C1 segment of cervical spinal cord (tissue), 14 donors: ENCODE results near the gene TTI1.

ENCODE experiments used
- DNase-seq, 14 donors: peaks; one replicate each; lab custom pipeline; 2025; lab: John Stamatoyannopoulos, UW

TTI1 gene

DNA sequence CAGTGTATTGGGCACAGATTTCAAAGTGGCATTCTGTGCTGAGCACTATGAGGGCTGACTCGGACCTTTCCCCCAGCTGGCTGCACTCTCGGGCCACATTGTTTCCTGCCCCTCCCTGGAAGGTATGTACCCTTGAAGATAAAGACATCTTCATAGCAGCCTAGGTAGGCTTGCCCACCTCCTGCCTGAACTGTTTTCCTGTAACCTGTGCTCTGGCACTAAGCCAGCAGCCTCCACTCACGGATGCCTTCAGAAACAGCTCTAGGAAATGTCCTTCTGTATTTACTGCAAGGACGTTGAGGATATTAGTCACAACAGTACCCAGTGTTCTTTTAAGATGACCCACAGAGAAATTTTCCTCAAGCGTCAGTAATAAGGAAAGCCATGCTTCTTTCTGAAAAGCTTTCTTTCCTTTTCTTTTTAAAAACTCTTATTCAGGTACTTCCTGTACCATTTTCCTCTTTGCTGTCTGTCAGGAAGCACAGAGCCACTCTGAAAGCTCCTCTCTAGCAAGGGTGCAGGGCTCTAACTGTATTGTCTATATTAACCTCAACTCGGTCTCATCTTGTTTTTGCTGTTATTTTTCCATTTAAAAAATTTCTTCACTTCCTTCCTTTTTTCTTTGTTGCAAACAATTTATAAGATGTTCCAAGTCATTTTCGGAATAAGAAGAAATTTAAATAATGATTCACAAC is 43.5 kb downstream of the TTI1 start:
- peak in 1 of 14 donors; percentile 63 for DNase-seq

DNA sequence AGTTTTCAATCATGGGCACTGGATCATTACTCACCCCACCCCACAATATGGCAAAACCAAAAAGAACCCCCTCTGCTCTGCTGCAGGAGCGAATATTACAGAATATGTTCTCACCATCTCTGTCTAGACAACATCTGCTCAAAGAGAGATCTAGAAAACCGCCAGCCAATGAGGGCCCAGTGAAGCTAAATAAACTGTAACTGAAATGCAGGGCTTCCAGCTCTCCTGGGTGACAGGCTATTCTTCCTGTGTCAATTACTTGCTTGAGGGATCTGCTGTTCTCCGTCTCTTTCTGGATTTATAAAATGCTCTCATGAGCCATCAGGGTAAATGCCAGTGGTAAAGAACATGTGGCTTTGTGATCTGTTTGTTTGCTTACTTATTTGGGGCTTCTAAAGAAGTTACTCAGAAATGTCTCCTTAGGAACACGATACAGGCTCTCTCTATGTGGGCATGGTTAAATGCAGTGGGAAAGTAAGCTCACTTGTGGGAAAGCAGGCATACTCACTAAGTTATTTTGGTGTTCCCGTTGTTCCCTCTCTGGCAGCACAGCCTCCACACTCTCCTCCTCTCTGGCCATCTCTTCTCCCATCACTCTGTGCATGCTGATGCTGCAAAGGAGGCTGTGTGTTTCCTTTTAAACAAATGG is 44.8 kb downstream of the TTI1 start:
- no peak for DNase-seq

DNA sequence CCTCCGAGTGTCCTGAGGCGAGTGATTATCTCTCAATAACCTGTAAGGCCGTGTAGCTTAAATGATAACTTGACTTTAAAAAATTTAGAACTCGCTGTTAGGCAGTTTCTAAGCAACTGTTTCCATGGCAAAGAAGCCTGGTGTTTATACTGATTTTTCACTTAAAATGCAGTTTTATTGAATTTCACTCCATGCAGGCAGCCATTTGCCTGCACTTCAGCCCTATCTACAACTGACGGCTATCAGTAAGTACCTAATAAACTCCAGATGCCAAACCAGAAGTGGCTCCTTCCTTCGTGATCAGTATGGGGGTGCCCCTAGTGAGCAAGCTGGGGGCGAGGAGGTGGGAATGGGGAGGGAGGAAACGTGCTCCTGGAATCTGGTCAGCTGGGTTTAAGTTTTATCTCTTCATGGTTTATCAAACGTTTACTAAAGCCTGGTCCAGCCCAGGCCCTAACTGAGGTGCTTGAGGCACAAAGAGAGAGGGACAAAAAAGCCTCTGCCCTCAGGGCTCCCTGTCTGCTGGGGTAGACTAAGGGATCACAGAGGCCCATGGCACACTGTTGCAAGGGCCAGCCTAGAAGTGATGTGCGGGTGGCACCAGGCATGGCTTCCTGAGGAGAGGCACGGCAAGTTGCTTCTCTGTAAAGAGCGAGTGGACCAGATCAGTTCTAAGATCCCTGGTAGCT is 45.5 kb downstream of the TTI1 start:
- no peak for DNase-seq

DNA sequence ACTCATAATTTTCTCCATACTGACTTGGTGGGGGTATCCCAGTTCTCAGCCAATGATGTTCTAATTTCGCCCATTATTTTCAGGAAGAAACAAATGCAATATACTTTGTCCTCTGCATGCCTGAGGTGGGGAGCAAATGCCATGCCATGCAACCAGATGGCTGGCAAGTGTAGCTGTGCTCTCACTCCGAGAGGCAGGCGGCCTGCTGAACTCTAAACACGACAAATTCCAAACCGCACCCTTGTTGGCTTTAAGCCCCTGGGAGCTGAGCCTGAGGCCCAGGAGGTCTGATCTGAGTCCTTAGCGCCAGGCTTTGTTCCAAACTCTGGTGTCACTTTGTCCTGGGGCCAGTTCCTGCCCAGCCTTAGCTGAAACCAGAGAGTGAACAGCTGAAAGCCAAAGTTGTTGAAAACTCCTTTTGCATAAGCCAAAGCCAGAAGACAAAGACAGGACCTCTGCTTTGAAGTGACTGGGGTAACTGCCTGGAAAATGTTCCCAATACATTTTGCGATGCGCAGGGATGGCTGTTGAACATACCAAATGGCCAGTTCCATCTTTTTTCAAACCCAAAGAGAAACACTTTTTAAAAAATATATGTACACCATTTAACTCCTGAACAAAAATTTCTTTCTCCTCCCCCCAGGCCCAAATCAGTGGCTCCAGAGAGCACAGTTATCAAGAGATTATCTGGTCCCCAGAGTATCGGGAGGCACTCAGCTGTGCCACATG is 46.2 kb downstream of the TTI1 start:
- DNase-seq, result peak in 10 of 14 donors; percentile 9 to 68 (median 32)

DNA sequence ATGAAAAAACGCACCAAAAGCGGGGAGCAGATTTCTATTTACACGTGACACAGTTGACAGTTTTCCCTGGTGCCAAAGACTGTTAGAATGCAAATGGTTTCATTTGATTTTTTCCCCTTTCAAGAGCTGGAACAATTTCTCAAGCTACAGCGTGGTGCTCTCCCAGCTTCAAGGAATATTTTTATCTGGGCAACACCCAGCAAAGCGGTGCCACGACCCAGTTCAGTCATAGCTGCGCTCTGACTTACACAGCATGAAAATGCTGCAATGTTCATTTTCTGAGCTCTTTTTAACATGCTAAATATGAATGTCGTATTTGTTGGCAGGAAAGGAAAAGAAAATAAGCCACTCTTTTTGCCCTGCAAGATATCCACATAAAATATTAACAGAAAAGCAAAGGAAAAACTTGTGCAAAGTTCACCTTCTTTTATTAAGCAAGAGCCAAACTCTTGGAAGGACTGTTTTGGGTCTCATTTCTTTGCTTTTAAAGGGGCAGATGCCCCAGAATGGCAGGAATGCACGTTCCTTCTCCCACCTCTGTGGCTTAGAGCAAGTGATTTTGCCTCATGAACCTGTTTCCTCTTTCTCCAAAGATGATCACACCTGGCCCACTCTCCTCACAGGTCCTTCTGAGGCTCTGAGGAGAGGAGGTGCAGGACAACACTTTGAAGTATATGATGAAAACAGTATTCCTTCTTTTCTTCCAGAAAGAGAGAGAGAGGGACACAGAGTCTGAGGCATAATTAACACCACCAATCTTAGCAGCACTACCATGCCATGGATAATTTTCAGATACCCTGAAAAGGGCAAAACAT is 47.0 kb downstream of the TTI1 start:
- DNase-seq, result peak in 1 of 14 donors; percentile 24

DNA sequence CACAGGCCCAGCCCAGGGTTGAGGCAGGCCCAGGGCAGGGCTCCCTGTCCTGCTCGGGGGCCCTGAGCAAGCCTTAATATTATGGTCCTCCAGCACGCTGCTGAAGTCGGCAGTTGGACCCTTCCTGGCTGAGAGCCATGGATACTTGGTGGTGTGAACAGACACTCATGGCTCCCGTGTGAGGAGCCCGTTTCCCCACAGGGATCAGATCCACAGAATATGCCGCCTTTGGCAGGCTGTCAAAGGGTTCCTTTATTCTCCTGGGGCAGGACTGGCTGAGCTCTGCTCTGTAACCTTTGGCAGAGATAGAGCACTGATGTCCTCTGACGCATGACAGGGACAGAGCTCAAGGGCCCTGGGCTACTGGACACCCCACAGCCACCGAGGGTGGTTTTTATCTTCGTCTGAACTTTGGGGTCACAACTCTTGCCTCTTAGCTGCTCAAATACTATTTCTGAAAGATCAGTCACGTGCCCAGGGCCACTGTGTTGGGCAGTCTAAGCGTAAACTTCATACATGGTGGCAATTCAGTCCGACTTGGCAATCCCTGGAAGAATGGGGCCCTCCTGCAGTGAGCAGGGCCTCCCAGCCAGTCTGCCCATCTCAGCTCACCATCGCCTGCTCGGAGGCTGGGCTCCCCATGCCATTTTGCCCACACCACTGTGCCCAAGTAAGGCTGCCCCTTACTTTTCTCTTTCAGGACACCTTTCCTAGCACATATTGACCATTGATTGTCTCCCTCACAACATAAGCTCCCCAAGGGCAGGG is 49.1 kb downstream of the TTI1 start:
- DNase-seq, result peak in 8 of 14 donors; percentile 8 to 34 (median 20)

DNA sequence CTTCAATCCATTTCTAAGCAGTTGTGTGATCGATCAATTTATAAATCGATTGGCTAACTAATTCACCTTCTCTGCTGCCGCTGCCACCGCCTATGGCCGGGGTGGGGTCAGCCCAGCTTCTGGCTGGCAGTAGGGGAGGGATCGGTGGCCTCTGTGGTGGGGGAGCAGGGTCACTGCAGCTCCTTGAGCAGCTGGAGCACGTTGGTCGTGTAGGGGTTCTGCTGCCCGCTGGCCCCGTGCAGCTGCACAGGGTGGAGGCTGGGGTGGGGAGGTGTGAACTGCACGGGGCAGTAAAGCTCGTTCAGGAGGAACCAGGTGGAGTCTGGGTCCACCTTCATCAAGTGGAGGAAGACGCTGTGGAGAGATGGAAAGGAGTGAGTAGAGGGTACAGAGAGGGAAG is 50.0 kb downstream of the TTI1 start:
- no peak for DNase-seq

DNA sequence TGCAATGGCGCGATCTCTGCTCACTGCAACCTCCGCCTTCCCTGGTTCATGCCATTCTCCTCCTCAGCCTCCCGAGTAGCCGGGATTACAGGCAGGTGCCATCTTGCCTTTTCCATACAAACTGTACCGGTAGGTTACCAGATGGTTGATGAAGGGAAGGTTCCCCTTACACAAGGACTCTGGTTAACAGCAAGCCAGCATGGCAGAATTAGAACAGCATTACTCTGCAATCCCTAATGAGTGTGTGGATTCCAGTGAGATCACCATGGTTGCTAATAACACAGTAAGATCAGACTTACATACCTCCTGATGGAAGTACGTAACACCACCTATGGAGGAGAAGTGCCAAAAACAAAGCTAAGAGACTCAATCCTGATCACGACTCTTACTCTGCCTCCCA is 51.7 kb downstream of the TTI1 start:
- DNase-seq, result no peak

DNA sequence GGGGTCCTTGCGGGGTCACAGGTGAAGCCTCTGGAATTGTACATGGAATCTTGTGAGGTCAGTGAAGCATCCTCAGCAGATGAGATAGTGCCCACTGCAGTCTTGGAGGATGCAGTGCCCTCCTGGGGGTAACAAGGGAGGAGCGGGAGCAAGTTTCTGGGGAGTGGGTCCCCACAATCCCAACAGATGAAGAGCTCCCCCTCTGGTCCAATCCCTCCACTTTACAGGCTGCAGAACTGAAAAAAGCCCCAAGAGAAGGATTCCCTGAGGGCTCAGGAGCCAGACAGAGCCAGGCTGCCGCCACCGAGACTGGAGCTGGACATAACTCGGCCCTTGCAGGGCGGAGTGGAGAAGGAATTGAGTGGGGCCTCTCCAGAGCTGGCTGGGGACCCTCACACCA is 52.4 kb downstream of the TTI1 start:
- no peak for DNase-seq

DNA sequence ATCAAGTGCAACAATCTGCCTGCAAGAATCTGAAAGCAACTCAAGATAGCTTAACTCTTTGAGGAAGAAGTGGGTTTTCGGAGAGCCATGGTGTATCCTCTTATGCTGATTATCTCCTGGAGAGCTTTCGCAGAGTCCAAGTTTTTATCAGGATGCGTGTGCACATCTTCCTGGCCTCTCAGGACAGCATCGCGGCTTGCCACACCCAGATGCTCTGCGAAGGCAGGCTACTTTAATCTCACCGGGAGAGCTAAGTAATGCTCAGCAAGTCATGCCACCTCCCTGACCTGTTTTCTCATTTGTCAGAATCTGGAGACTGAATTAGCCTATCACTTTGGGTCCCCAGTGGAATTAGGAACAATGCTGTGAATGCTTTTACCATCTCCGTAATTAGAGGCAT is 52.9 kb downstream of the TTI1 start:
- no peak for DNase-seq

DNA sequence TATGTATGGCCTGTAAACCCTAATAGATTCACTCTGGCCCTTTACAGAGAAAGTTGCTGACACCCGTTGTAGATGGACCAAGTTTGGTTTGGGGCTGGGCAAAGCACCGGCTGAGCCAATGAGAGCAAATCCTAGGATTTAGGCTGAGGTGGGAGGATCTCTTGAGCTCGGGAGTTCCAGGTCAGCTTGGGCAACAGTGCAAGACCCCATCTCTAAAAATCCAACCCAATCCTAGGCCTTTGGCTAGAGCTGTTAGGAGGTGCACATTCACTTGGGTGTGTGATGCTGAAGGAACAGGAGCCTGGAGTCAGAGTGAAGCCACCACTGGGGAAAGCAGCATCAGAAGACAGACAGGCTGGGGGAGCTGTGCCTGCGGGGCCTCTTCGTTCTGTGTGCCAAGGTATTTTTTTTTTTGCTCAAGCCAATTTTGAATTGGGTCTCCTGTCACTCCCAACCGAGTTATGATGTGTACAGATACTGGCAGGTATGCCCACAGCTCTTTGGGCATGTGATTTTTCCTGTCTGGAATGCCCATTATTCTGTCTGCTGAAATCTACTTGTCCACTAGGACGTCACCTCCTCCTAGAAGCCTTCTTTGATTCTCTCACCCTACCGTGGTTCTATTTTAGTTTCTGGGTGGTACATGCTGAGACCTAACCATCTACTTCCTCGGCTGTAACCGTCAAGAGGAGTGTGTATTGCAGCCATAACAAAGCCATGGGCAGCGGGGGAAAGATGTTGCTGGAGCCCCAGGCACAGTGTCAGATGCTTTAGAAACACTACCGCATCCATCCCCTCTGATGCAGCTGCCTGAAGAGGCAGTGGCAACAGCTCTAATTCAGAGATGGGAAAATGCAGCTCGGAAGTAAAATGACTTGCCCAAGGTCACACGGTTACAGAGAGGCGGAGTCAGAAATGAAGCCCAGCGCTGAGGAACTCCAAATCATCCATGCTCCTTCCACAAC is 54.0 kb downstream of the TTI1 start:
- DNase-seq, result no peak

DNA sequence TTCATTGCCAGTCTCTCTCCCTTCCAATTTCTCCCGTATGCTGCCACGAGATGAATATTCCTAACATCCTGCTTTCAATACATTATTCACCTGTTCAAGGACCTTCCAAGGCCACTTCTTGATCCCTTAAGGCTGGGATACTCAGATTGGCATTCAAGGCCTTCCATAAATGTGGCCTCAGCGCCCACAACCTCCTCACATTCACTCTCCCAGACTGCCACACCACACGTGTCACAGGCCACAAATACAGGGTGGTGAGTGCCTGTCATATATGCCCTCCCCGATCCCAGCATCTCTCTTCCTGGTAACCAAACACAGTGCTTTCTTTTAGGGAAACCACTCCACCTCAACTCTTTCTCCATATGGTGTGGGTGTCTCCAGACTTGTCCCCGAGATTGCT is 55.5 kb downstream of the TTI1 start:
- no peak for DNase-seq

DNA sequence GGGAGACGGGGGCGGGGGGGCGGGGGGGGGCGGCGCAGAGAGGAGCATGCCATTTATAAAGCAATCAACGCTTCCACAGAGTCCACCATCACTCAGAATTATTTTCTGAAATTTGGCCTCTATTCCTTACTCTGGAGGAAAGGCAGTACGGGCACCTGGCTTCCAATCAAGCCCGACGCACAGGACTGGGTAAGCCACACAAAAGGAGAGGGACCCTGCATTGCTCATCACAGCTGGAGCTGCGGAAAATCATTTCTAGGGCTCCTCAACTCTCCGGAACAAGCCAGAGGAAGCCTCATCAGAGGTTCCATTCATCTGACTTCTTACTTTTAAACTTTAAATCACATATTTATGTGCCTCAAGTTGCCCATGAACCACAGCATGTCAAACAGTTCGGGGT is 55.9 kb downstream of the TTI1 start:
- no peak for DNase-seq

DNA sequence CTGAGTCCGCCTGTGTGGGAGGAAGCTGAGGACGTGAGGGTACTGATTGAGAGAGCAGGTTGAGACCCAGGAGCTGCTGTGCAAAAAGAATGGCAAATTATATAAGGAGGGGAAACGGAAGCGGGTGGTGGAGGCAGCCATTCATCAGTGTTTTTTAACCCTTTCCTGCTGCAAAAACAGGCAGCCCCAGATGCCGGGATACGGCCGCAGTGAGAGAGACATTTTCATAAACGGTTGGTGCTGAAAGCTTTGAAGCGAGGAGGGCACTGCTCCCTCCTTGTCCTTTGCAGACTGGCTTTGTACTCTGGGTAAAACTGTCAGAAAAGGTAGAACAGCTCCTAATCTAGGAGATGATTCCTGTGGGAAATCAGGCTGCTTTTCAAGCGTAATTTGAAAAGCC is 56.4 kb downstream of the TTI1 start:
- no peak for DNase-seq

DNA sequence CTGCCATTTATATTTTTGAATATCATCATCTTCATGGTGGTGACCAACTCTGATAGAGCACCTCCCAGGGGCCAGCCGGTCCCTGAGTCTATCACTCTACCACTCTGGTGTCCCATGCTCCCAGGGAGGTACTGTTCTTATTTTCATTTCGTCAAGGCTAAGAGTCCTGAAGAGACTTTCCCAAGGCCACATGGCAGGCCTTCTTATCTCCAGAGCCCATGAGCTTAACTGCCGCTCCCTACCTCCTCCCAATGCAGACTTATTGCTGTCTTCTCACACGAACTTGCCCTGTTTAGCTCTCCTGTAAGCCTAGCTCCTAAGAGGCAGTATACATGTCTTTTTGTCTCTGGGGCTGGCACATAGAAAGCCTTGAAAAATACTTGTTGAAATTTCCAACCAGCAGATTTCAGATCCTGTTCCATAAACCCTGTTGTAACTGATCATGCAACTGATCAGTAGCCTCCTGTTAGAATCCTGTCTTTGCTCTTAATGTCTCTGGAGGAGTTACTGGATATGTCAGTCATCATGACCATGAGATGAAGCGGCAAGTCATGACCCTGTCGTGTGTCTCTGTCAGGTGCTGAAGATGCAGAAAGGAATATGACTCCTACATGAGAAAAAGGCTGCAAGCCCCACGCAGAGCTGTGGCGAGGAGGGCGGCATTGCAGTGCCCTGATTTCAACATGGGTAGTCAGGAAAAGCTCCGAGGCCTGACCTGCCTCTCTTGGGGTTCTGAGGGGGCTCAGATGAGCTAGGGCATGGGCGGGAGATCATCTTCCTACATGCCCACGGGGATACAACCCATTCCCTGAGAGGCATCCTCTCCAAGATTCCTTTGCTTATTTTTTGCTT is 60.0 kb downstream of the TTI1 start:
- DNase-seq, result no peak

DNA sequence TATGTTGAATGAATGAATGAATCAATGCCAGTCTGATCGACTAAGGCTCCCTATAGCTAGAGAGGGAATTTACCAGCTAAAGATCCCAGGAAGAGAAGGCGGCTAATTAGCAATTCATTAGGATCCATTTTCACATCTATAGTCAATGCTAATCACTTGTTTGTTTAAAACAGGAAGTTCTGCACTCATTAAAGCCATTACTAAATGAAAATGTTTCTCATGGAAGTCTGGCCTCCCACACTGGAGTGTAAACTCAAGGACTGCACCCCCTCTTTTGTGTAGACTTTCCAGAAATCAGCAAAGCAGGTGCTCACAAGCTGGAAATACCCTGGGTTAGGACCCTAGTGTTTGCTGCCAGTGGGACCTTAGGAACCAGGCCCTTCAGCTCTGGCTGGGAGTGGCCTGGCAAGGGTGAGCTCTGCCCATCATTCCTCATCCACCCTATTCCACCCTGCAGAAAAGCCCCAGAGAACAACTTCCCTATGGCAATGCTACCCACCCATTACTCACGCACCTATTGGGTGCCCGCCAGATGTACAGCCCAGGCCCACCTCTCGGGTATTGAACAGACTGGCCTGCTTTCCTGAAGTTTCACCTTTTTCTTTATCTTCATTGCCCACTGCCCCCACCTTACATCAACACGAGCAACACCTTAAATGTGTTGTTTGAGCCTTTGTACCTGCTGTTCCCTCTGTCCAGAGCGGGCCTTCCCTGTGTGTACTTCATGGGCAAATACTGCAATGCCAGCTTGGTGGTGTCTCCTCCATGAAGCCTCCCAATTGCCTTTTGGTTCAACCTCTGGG is 60.8 kb downstream of the TTI1 start:
- no peak for DNase-seq

DNA sequence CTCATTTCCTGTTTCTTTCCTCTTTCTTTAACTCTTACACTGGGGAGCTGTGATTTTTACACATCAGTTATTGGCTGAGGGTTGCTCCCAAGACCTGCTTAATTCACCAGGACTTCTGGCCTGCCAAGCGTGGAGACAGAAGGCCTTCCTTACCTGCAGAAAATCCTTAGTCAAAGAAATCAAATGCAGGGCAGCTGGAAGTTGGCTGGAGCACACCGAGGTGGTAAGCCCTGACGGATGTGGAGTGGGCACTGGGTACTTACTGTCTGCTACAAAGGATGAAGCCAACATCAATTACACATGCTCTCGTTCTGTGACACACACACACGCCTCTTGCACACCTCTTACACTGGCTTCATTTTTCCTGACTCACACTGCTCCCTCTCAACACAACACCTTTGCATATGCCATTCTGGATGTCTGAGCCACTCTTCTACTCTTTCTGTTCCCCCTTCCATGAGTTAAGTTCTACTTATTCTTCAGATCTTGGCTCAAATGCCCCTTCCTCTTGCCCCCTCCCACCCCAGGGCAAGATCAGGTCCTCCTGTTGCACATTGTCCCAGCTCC is 61.6 kb downstream of the TTI1 start:
- no peak for DNase-seq
